Smooth muscle cell (in vitro differentiated cells): Measurements from ENCODE around the gene NOL8. TPM values are rescaled to one million over a fixed set of nuclear protein-coding genes. Genes with fewer than 3 reads are reported as not detected.
A peak's percentile ranks its signal among the peaks of the same experiment; 100 is the strongest.

Experiments used
- DNase-seq: peaks from one replicate; lab custom pipeline; 2025; ENCODE audit not compliant: unreplicated experiment; lab: John Stamatoyannopoulos, UW
- H2AFZ ChIP-seq: fragments of 200-600 bp; sonication (generic); 2 replicates; pipeline ENCODE4 v1.6.0; 2016; ENCODE audit warnings: antibody characterized with exemption, low read depth, mild to moderate bottlenecking
- H3F3A ChIP-seq: fragments of 200-600 bp; sonication (generic); 2 replicates; pipeline ENCODE4 v1.6.0; 2017; ENCODE audit warnings: antibody characterized with exemption, low read depth
- H3K27ac ChIP-seq: fragments of 200-600 bp; sonication (generic); 2 replicates; pipeline ENCODE4 v1.5.1; 2016; ENCODE audit warnings: low read depth, mild to moderate bottlenecking
- H3K27me3 ChIP-seq: fragments of 200-600 bp; sonication (generic); 2 replicates; pipeline ENCODE4 v1.6.1; 2016; ENCODE audit warnings: low read depth, mild to moderate bottlenecking
- H3K36me3 ChIP-seq: fragments of 200-600 bp; sonication (generic); 2 replicates; pipeline ENCODE4 v1.5.1; 2016; ENCODE audit warnings: low read depth
- H3K4me1 ChIP-seq: fragments of 200-600 bp; sonication (generic); 2 replicates; pipeline ENCODE4 v1.5.1; 2016; ENCODE audit warnings: low read depth
- H3K4me2 ChIP-seq: fragments of 200-600 bp; sonication (generic); 2 replicates; pipeline ENCODE4 v1.6.0; 2016; ENCODE audit warnings: mild to moderate bottlenecking
- H3K4me3 ChIP-seq: fragments of 200-600 bp; sonication (generic); 2 replicates; pipeline ENCODE4 v1.5.1; 2016; ENCODE audit warnings: mild to moderate bottlenecking
- H3K79me2 ChIP-seq: fragments of 200-600 bp; sonication (generic); 2 replicates; pipeline ENCODE4 v1.6.0; 2016; ENCODE audit warnings: low read depth, mild to moderate bottlenecking
- H3K9ac ChIP-seq: fragments of 200-600 bp; sonication (generic); 2 replicates; pipeline ENCODE4 v1.6.0; 2016; ENCODE audit warnings: low read depth
- H3K9me3 ChIP-seq: fragments of 200-600 bp; sonication (generic); replicated peaks from 2 replicates; pipeline ENCODE4 v1.5.1; 2016; ENCODE audit warnings: low read depth
- H4K20me1 ChIP-seq: fragments of 200-600 bp; sonication (generic); 2 replicates; pipeline ENCODE4 v1.6.0; 2016; ENCODE audit warnings: low read depth
- WGBS: methylation state at CpG from one replicate; pipeline ENCODE4 v1.1.7; 2016; ENCODE audit warnings: low lambda C conversion rate; 5-methylcytosine and 5-hydroxymethylcytosine counted together
- polyA plus RNA-seq: library from polyadenylated mRNA; unstranded; fragments of >200 nt; fragmentation: Nextera tagmentation; extraction: Ambion mirVana; gene quantifications from 2 replicates; pipeline ENCODE4 v1.2.1, GENCODE V29; 2016
- total RNA-seq: library from RNA; depleted of rRNA; stranded (reverse); fragments of >200 nt; gene quantifications from 2 replicates; pipeline ENCODE4 v1.2.3, GENCODE V29; 2014
- TF ChIP-seq, protein P1 (sequence below): fragments of 200-600 bp; sonication (generic); IDR thresholded peaks from 2 replicates; pipeline ENCODE4 v1.5.1; 2017; ENCODE audit warnings: borderline replicate concordance, mild to moderate bottlenecking, antibody characterized with exemption; ENCODE audit not compliant: insufficient read depth, poor library complexity, severe bottlenecking

NOL8 gene
- total and polyA plus RNA-seq, 2 experiments from 2014 or later: 15.1 to 21.3 TPM

DNA sequence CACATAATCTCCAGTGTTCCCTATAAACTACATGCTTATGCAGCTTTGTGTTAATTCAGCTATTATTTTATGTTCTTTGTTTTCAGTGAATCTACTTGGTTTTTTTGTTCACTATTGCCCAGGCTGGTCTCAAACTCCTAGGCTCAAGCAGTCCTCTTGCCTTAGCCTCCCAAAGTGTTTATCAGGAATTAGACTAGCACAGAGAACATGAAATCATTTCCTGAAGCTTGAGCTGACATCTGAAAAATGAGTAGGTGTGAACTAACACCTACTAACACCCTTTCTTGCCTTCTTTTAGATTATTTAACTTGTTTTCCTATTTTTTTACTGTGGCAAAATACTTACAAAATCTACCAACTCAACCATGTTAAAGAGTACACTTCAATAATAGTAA lies 25.6 kb upstream of the NOL8 start:
- Histone ChIP-seq H3K9me3 (no peaks in the 10 kb centered on the region), H4K20me1 (no peaks in the 10 kb centered on the region), H3K4me2 (peak overlapping the region; percentile 23), H3K79me2 (no peaks in the 10 kb centered on the region), H3F3A (no peaks in the 10 kb centered on the region), H3K27ac (peak overlapping the region; percentile 51), H2AFZ (peak overlapping the region; percentile 52), H3K4me3 (no peak overlapping the region), H3K9ac (no peak overlapping the region), H3K27me3 (no peaks in the 10 kb centered on the region), H3K36me3 (peaks cover 2% of the 10 kb centered on the region), H3K4me1 (no peaks in the 10 kb centered on the region)
- TF ChIP-seq, protein P1, sequence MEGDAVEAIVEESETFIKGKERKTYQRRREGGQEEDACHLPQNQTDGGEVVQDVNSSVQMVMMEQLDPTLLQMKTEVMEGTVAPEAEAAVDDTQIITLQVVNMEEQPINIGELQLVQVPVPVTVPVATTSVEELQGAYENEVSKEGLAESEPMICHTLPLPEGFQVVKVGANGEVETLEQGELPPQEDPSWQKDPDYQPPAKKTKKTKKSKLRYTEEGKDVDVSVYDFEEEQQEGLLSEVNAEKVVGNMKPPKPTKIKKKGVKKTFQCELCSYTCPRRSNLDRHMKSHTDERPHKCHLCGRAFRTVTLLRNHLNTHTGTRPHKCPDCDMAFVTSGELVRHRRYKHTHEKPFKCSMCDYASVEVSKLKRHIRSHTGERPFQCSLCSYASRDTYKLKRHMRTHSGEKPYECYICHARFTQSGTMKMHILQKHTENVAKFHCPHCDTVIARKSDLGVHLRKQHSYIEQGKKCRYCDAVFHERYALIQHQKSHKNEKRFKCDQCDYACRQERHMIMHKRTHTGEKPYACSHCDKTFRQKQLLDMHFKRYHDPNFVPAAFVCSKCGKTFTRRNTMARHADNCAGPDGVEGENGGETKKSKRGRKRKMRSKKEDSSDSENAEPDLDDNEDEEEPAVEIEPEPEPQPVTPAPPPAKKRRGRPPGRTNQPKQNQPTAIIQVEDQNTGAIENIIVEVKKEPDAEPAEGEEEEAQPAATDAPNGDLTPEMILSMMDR: no peak
- no peak for DNase-seq

DNA sequence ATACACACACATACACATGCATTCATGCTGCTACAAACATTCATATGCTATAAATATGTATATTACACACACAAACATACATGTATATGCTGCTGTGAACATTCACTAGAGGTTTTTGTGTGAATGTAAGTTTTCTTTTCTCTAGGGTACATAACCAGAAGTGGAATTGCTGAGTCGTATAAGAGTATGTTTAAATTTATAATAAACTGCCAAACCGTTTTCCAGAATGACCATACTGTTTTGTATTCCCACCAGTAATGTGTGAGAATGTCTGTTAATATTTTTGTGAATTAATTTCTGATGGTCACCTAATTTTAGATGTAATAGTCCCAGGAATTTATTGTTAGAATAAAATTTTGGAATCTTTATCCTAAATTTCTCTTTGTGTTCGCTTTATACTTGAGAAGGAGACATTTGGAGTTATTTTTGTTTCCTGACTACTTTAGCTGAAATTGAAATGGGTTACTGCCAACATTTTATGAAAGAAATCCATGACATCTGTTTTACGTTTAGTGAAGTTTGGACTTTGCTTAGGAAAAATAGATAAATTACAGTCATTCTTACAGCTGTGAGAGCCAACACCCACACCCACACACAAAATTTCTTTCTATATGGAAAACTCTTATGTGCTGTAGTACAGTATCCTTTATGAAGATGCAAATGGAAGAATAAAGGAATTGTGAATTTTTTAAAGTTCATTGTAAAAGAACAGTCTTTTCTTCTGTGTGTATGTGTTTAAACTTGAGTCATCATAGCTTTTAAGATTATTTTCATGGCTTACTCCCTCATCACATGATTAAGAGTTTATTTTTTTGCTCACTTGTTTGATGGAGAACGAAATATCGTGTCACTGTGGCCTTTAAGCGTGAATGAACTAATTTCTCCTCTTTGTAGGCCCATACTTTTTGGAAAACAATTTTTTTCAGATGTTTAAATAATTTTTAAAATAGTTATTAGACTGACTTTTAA lies 24.9 kb upstream of the NOL8 start:
- H3K9ac ChIP-seq: no peak overlapping the region
- peak overlapping the region; percentile 52 for H2AFZ ChIP-seq
- H3K4me3 ChIP-seq: no peak overlapping the region
- no peaks in the 10 kb centered on the region for H3K9me3 ChIP-seq
- no peaks in the 10 kb centered on the region for H3K79me2 ChIP-seq
- H3K36me3 ChIP-seq: peaks cover 4% of the 10 kb centered on the region
- no peaks in the 10 kb centered on the region for H3K4me1 ChIP-seq
- peak overlapping the region; percentile 51 for H3K27ac ChIP-seq
- no peaks in the 10 kb centered on the region for H3F3A ChIP-seq
- peak overlapping the region; percentile 23 for H3K4me2 ChIP-seq
- DNase-seq: no peak
- TF ChIP-seq, protein P1: no peak
- H3K27me3 ChIP-seq: no peaks in the 10 kb centered on the region
- 50% methylated on average over 7 of the region's 7 CpGs for WGBS
- no peaks in the 10 kb centered on the region for H4K20me1 ChIP-seq

DNA sequence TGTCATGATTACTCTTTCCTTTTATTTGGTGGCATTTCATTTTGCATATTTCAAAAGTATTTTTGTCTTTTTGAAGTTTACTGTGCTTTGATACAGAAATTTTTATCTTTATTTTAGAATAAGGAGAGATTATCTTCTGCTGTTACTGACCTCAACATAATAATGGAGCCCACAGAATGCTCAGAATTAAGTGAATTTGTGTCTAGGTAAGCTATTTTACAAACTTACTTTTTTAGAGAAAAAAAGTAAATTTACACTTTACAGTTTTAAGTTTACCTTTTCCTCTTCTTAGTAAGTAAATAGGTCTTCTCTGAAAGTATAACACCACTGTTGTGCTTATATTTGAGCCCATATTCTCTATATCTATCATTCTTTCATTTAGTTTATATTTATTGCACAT lies 20.4 kb upstream of the NOL8 start:
- Histone ChIP-seq H4K20me1 (no peaks in the 10 kb centered on the region), H3K9me3 (peaks cover 2% of the 10 kb centered on the region), H3K27me3 (no peaks in the 10 kb centered on the region), H3K4me3 (no peak overlapping the region), H3K9ac (no peak overlapping the region), H2AFZ (no peak overlapping the region), H3F3A (no peaks in the 10 kb centered on the region), H3K4me1 (no peaks in the 10 kb centered on the region), H3K36me3 (peaks cover 4% of the 10 kb centered on the region), H3K79me2 (no peaks in the 10 kb centered on the region), H3K27ac (no peak overlapping the region), H3K4me2 (no peak overlapping the region)
- TF ChIP-seq, protein P1: no peak
- no peak for DNase-seq
